DND-41 (cell line): ENCODE results near the gene BPIFB1.

ENCODE experiments used
- ATAC-seq: fragments of 200-7000 bp; cut with Tn5 transposase; 3 replicates; pipeline ENCODE4 v1.9.1; 2021; ENCODE audit warnings: low read depth; ENCODE audit not compliant: insufficient read depth
- DNase-seq: peaks from one replicate; pipeline ENCODE4 v3.0.0-alpha.2; 2020
- H2AFZ ChIP-seq: 2 replicates; pipeline ENCODE4 v1.6.0; 2012; ENCODE audit warnings: low read depth, low read length
- H3K27ac ChIP-seq: 2 replicates; pipeline ENCODE4 v1.5.1; 2012; ENCODE audit warnings: low read length, inconsistent platforms
- H3K27me3 ChIP-seq: fragments of 200-600 bp; sonication (generic); 2 replicates; pipeline ENCODE4 v1.6.0; 2012; ENCODE audit warnings: low read length, mild to moderate bottlenecking, inconsistent platforms; ENCODE audit not compliant: insufficient read depth, poor library complexity
- H3K36me3 ChIP-seq: 2 replicates; pipeline ENCODE4 v1.5.1; 2012; ENCODE audit warnings: low read length, inconsistent platforms; ENCODE audit not compliant: insufficient read depth
- H3K4me1 ChIP-seq: 2 replicates; pipeline ENCODE4 v1.5.1; 2012; ENCODE audit warnings: mild to moderate bottlenecking, low read length; ENCODE audit not compliant: insufficient read depth
- H3K4me2 ChIP-seq: 2 replicates; pipeline ENCODE4 v1.6.0; 2012; ENCODE audit warnings: mild to moderate bottlenecking, moderate library complexity, low read length, inconsistent platforms; ENCODE audit not compliant: insufficient read depth
- H3K4me3 ChIP-seq, 2 experiments: fragments of 200-600 bp in 1 of 2; shearing (Covaris generic) in 1 of 2; 2 replicates each; pipeline ENCODE4 v1.5.1; 2012 to 2016; ENCODE audit warnings: inconsistent platforms in 2 of 2, low read length in 2 of 2, mild to moderate bottlenecking in 2 of 2, low read depth in 1 of 2, moderate library complexity in 1 of 2
- H3K79me2 ChIP-seq: 2 replicates; pipeline ENCODE4 v1.6.0; 2012; ENCODE audit warnings: low read length, inconsistent platforms; ENCODE audit not compliant: insufficient read depth
- H3K9ac ChIP-seq: 2 replicates; pipeline ENCODE4 v1.6.0; 2012; ENCODE audit warnings: low read depth, mild to moderate bottlenecking, inconsistent platforms, low read length, moderate library complexity
- H3K9me3 ChIP-seq: 2 replicates; pipeline ENCODE4 v1.5.1; 2012; ENCODE audit warnings: low read length, moderate library complexity, mild to moderate bottlenecking, inconsistent platforms; ENCODE audit not compliant: insufficient read depth, severe bottlenecking
- H4K20me1 ChIP-seq: 2 replicates; pipeline ENCODE4 v1.6.0; 2012; ENCODE audit warnings: low read length; ENCODE audit not compliant: insufficient read depth
- CTCF ChIP-seq: IDR thresholded peaks from 2 replicates; pipeline ENCODE4 v1.5.1; 2012; ENCODE audit warnings: borderline replicate concordance, low read length, moderate library complexity, mild to moderate bottlenecking; ENCODE audit not compliant: poor library complexity, severe bottlenecking; ENCODE audit errors: extremely low read depth
- EZH2 ChIP-seq: IDR thresholded peaks from 3 replicates; pipeline ENCODE4 v1.6.1; 2012; ENCODE audit warnings: borderline replicate concordance, low read depth, mild to moderate bottlenecking, moderate library complexity, low read length, inconsistent platforms; ENCODE audit not compliant: severe bottlenecking

The BPIFB1 gene

DNA sequence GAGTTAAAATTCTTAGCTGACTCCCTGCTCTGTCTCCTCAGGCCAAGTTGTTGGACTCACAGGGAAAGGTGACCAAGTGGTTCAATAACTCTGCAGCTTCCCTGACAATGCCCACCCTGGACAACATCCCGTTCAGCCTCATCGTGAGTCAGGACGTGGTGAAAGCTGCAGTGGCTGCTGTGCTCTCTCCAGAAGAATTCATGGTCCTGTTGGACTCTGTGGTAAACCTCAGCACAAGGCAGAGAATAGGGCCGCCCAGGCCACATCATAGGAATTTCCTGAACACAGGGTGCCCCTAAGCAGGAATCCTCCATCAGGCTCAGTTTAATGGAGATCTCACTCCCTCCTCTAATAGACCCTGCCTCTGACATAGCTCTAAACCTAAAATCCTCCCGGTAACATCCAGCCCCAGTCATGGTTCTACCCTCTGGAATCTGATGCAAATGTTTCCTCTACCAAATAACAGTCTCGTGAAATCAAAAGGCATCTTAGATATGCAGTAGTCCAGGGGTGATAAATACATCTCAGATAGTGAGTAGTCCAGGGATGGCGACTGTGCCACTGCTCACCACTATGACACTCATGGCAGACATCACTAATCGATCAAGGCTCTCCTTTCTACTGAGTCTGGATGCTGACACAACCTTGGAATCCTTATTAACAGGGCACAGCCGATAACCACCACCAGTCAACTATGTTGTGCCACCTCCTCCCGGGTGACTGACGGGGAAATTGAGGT lies 18.3 kb downstream of the BPIFB1 start:
- no peaks in the 10 kb centered on the region for H3K9me3 ChIP-seq
- no peak overlapping the region for H3K9ac ChIP-seq
- DNase-seq (no peak), ATAC-seq (no peak)
- H3K27ac ChIP-seq = no peak overlapping the region
- no peak overlapping the region for H2AFZ ChIP-seq
- H3K4me1 ChIP-seq = 0 out of 2 replicates have a peak, but pooled peaks cover 4% of the 10 kb centered on the region
- no peak overlapping the region for H3K4me2 ChIP-seq
- H3K79me2 ChIP-seq = no peaks in the 10 kb centered on the region
- H3K27me3 ChIP-seq = peaks cover 17% of the 10 kb centered on the region
- TF ChIP-seq CTCF (no peak), EZH2 (no peak)
- no peak overlapping the region for H3K4me3 ChIP-seq
- H4K20me1 ChIP-seq = no peaks in the 10 kb centered on the region; the same call in 1 of the 2 replicates
- no peaks in the 10 kb centered on the region for H3K36me3 ChIP-seq

DNA sequence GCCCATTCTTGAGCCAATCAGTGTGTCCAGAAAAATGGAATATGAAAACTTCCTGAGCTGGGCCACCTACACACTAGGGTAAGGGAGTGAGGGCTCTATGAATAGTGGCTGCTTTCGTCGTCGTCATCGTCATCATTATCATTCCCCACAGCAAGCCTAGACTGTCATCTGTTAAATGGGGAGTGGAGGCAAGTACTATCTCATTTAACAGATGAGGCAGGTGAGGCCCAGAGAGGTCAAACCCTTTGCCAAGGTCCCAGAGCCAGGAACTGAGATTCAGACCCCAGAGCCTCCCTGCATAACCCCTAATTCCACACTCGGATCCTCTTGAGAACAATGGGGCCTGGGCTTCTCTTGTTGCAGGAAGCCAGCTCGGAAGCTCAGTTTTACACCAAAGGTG lies 20.6 kb downstream of the BPIFB1 start:
- no peak overlapping the region for H3K9ac ChIP-seq
- H3K27ac ChIP-seq = no peak overlapping the region
- no peaks in the 10 kb centered on the region for H3K36me3 ChIP-seq
- ATAC-seq (no peak), DNase-seq (no peak)
- H3K4me1 ChIP-seq = 0 out of 2 replicates have a peak, but pooled peaks cover 4% of the 10 kb centered on the region
- peaks cover 11% of the 10 kb centered on the region for H3K27me3 ChIP-seq
- no peak overlapping the region for H3K4me3 ChIP-seq
- no peak overlapping the region for H3K4me2 ChIP-seq
- no peak overlapping the region for H2AFZ ChIP-seq
- no peaks in the 10 kb centered on the region for H3K9me3 ChIP-seq
- TF ChIP-seq EZH2 = no peak
- TF ChIP-seq CTCF = no peak
- no peaks in the 10 kb centered on the region for H4K20me1 ChIP-seq
- H3K79me2 ChIP-seq = no peaks in the 10 kb centered on the region

DNA sequence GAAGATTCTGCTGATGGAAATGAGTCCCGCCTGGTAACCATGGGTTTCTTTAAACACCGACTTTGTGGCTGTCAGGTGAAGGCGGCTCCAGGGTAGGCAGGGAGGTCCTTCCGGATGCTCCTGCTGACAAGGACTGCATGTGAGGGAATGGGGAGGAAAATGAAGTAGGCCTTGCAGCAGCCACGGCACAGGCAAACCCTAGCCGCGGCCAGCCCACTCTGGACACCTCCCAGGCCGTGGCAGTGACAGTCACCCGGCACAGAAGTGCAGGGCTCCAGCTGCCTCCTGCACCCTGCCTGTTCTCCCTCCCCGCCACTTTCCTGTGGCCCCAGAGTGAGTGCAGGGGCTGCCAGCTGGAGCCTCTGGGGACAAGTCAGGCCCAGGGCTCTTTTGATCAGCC lies 21.0 kb downstream of the BPIFB1 start:
- DNase-seq (no peak), ATAC-seq (no peak)
- Histone ChIP-seq H2AFZ (no peak overlapping the region), H3K27ac (no peak overlapping the region), H3K4me2 (no peak overlapping the region), H3K9me3 (no peaks in the 10 kb centered on the region), H3K27me3 (peaks cover 11% of the 10 kb centered on the region), H3K9ac (no peak overlapping the region), H3K4me3 (no peak overlapping the region), H3K4me1 (0 out of 2 replicates have a peak, but pooled peaks cover 3% of the 10 kb centered on the region), H3K79me2 (no peaks in the 10 kb centered on the region), H4K20me1 (no peaks in the 10 kb centered on the region), H3K36me3 (no peaks in the 10 kb centered on the region)
- TF ChIP-seq CTCF (no peak), EZH2 (no peak)
